ENCODE results near the gene AK5. TPM values are rescaled to one million over a fixed set of nuclear protein-coding genes. Genes with fewer than 3 reads are reported as not detected.

Gene AK5
- total RNA-seq, 1 donor from 2014 or later = not detected

DNA sequence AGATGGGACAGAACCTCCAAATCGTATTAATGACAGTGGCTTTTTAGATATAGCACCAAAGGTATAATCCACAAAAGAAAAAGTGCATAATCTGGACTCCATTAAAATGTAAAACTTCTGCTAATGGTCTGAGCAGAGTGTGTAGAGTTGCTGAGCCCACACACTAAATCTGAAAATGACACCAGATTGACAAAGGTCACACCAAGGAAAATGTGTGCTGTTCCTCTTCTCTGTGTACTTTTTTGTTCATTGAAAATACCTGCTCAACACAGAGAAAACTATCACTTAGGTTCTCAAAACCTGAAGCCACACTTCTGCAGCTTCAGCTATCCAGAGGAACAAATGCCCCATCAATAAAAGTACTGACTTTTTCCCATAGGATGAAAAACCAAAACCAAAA is 146.2 kb downstream of the AK5 start:
- H3K27ac Mint-ChIP-seq = no peak overlapping the region
- peaks cover 13% of the 10 kb centered on the region for H3K27me3 Mint-ChIP-seq
- no peak overlapping the region for H3K4me3 Mint-ChIP-seq
- no peaks in the 10 kb centered on the region for H3K36me3 Mint-ChIP-seq (ENCODE audit: low read depth)
- H3K9me3 Mint-ChIP-seq = peaks cover 15% of the 10 kb centered on the region
- intact Hi-C loops (cut with micrococcal nuclease) = no loop called here
- no peak for ATAC-seq (ENCODE audit: low read depth)
- CTCF ChIA-PET = no interaction called here
- no peak for DNase-seq
- POLR2A ChIA-PET = no interaction called here
- TF ChIP-seq, protein P1, sequence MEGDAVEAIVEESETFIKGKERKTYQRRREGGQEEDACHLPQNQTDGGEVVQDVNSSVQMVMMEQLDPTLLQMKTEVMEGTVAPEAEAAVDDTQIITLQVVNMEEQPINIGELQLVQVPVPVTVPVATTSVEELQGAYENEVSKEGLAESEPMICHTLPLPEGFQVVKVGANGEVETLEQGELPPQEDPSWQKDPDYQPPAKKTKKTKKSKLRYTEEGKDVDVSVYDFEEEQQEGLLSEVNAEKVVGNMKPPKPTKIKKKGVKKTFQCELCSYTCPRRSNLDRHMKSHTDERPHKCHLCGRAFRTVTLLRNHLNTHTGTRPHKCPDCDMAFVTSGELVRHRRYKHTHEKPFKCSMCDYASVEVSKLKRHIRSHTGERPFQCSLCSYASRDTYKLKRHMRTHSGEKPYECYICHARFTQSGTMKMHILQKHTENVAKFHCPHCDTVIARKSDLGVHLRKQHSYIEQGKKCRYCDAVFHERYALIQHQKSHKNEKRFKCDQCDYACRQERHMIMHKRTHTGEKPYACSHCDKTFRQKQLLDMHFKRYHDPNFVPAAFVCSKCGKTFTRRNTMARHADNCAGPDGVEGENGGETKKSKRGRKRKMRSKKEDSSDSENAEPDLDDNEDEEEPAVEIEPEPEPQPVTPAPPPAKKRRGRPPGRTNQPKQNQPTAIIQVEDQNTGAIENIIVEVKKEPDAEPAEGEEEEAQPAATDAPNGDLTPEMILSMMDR (IDR thresholded peaks at IDR 0.05) = no peak
- no peaks in the 10 kb centered on the region for H3K4me1 Mint-ChIP-seq

GRCh38 chr1:77430966-77431690 is 149.3 kb downstream of the AK5 start:
- Mint-ChIP-seq H3K27me3 (peaks cover 6% of the 10 kb centered on the region), H3K36me3 (ENCODE audit: low read depth) (no peaks in the 10 kb centered on the region), H3K27ac (no peak overlapping the region), H3K4me1 (peaks cover 3% of the 10 kb centered on the region), H3K9me3 (peaks cover 8% of the 10 kb centered on the region), H3K4me3 (no peak overlapping the region)
- ChIA-PET CTCF (no interaction called here), POLR2A (no interaction called here)
- DNase-seq (no peak), ATAC-seq (ENCODE audit: low read depth) (no peak)
- TF ChIP-seq, protein P1 (IDR thresholded peaks at IDR 0.05) = no peak
- intact Hi-C loops (cut with micrococcal nuclease) = no loop called here

DNA sequence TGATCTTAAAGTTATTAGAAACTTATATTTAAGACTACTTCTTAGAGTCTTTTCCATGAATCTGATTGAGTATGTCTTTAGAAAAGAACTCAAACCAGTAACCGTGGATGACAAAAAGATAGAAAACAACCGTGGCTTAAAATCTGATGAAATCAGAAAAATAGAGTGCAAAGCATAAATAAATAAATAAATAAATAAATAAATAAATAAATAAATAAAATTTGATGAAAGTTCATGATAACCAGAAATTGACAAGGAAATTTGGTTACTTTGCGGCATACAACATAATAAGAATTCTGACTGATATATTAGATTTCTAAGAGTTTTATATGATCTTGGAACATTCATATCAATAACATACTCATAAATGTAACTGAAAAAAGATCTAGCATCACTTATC is 152.1 kb downstream of the AK5 start:
- Mint-ChIP-seq H3K27me3 (peaks cover 6% of the 10 kb centered on the region), H3K36me3 (ENCODE audit: low read depth) (no peaks in the 10 kb centered on the region), H3K4me3 (no peak overlapping the region), H3K9me3 (no peaks in the 10 kb centered on the region), H3K27ac (no peak overlapping the region), H3K4me1 (peaks cover 3% of the 10 kb centered on the region)
- CTCF ChIA-PET = no interaction called here
- POLR2A ChIA-PET = no interaction called here
- intact Hi-C loops (cut with micrococcal nuclease) = no loop called here
- ATAC-seq (ENCODE audit: low read depth) = no peak
- TF ChIP-seq, protein P1 (IDR thresholded peaks at IDR 0.05) = no peak
- DNase-seq = no peak

DNA sequence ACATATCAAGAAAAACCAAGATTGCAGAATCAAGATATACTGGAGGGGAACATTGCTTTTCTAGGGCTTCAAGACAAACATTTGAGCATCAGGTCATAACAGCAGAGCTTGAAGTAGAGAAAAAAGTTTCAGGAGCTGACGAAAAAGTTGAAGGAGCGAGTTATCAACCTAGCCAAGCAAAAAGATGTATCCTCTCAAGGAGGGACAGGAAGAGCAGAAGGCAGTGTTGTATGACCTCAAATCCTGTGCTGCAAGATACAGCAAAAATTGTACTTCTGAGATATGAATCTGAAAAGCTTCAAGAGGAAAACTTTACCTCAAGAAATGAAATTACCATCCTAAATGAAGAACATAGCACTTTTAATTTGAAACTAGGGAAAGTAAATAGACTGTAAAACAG is 153.1 kb downstream of the AK5 start:
- Mint-ChIP-seq H3K27me3 (peaks cover 6% of the 10 kb centered on the region), H3K9me3 (peaks cover 2% of the 10 kb centered on the region), H3K27ac (no peak overlapping the region), H3K4me3 (no peak overlapping the region), H3K36me3 (ENCODE audit: low read depth) (no peaks in the 10 kb centered on the region), H3K4me1 (peaks cover 3% of the 10 kb centered on the region)
- ATAC-seq (ENCODE audit: low read depth) (no peak), DNase-seq (no peak)
- TF ChIP-seq, protein P1 (IDR thresholded peaks at IDR 0.05) = no peak
- POLR2A ChIA-PET = no interaction called here
- CTCF ChIA-PET = no interaction called here
- intact Hi-C loops (cut with micrococcal nuclease) = no loop called here

DNA sequence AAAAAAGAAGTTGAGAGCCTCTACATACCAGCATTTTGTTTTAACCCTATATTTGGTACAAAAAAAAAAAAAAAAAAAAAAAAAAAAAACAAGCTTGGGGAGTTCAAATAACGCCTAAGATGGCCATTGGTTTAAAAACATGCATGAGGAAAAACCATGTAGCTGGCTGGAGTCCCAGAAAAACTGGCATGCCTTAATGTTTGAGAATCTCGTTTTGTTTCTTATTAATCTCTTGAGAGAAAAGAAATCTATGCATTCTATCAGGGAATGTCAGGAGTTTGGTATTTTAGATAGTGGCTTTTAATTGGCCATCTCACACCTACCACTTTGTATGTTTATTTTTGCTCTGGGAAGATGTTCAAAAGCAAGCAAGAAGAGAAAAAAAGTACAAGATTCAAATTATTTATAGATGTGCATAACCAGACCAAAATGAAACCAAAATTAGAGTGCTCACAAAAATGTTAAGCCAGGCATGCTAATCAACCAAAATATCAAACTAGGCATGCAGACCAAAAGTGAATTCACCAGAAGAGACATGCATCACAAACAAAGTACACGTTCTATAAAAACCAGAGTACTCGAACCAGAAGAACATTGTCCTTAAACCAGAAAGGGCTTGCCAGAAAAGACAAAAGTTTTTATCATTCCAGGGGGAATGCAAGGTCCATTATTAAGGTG is 156.6 kb downstream of the AK5 start:
- Mint-ChIP-seq H3K27me3 (no peaks in the 10 kb centered on the region), H3K4me3 (no peak overlapping the region), H3K9me3 (peaks cover 9% of the 10 kb centered on the region), H3K27ac (no peak overlapping the region), H3K4me1 (peaks cover 3% of the 10 kb centered on the region), H3K36me3 (ENCODE audit: low read depth) (no peaks in the 10 kb centered on the region)
- TF ChIP-seq, protein P1 (IDR thresholded peaks at IDR 0.05) = no peak
- ATAC-seq (ENCODE audit: low read depth) (no peak), DNase-seq (no peak)
- intact Hi-C loops (cut with micrococcal nuclease) = no loop called here
- CTCF ChIA-PET = no interaction called here
- POLR2A ChIA-PET = interaction anchor here (0.6 kb wide), 1 partner anchor 77 kb away, joined by 3 read pairs; no protein-coding TSS in a partner anchor

All from activated B cell treated with CpG ODN at 0.5 μM for 24 hours (primary cell).